Measurements from ENCODE around the gene HJURP. TPM values are rescaled to one million over a fixed set of nuclear protein-coding genes. Genes with fewer than 3 reads are reported as not detected.
A peak's percentile ranks its signal among the peaks of the same experiment; 100 is the strongest.

The HJURP gene
- total RNA-seq, 4 donors from 2014 or later = 1.2 to 4.4 (median 3.5) TPM

- WGBS, 2 donors = 83 to 85% methylated on average over 18 of the region's 18 CpGs
- H3K4me3 ChIP-seq (ENCODE audit: low read depth, poor library complexity, severe bottlenecking) = no peak overlapping the region
- TF ChIP-seq POLR2A (IDR thresholded peaks at IDR 0.05) (no peak), CTCF (IDR thresholded peaks at IDR 0.05) (no peak)
- peak in 1 of 2 donors; percentile 6 for DNase-seq (ENCODE audit: low spot score in 2 of 2)
- intact Hi-C loops (cut with DNase I; ENCODE audit: low total_unique reads) = no loop called here
Observed at GRCh38 chr2:233791151-233791882, 63.0 kb downstream of the HJURP start.

GRCh38 chr2:233789554-233789953 is 64.8 kb downstream of the HJURP start:
- WGBS, 2 donors = 83 to 90% methylated on average over 6 to 7 of the region's 7 CpGs
- intact Hi-C loops (cut with DNase I; ENCODE audit: low total_unique reads) = loop anchor here (10.0 kb wide), 1 partner anchor 1515 kb away; no protein-coding TSS in a partner anchor
- no peak for TF ChIP-seq POLR2A (IDR thresholded peaks at IDR 0.05)
- no peak for TF ChIP-seq CTCF (IDR thresholded peaks at IDR 0.05)
- no peak for DNase-seq (ENCODE audit: low spot score in 2 of 2)
- no peak overlapping the region for H3K4me3 ChIP-seq (ENCODE audit: low read depth, poor library complexity, severe bottlenecking)

Other genes with a start within 250 kb of the HJURP start
- not detected for gene UGT1A8, start 236.9 kb downstream of the HJURP start, total RNA-seq
- gene UGT1A10, start 218.1 kb downstream of the HJURP start, total RNA-seq = under 1 TPM in 1 of 4 donors, not detected in 3; 0.36 TPM
- gene UGT1A9, start 182.6 kb downstream of the HJURP start, total RNA-seq = not detected
- 1 to 10 TPM in 2 of 4 donors, under 1 TPM in 2; 0.21 to 6.9 (median 1.6) TPM for gene UGT1A7, start 172.6 kb downstream of the HJURP start, total RNA-seq
- 10 to 100 TPM; 11.5 to 35.6 (median 14.4) TPM for gene UGT1A6, start 161.6 kb downstream of the HJURP start, total RNA-seq
- 1 to 10 TPM in 1 of 4 donors, under 1 TPM in 2, not detected in 1; 0.32 to 1.7 (median 0.80) TPM for gene UGT1A5, start 141.6 kb downstream of the HJURP start, total RNA-seq
- 1 to 10 TPM; 1.0 to 2.9 (median 2.4) TPM for gene UGT1A4, start 135.8 kb downstream of the HJURP start, total RNA-seq
- 1 to 10 TPM in 1 of 4 donors, under 1 TPM in 2, not detected in 1; 0.30 to 1.1 (median 0.54) TPM for gene UGT1A3, start 125.5 kb downstream of the HJURP start, total RNA-seq
- gene UGT1A1, start 94.3 kb downstream of the HJURP start, total RNA-seq = under 1 TPM; 0.21 to 0.80 (median 0.36) TPM
- under 1 TPM in 2 of 4 donors, not detected in 2; 0.26 to 0.61 TPM for gene MROH2A, start 76.2 kb downstream of the HJURP start, total RNA-seq
- under 1 TPM in 2 of 4 donors, not detected in 2; 0.46 TPM for gene TRPM8, start 62.8 kb upstream of the HJURP start, total RNA-seq
- not detected for gene SPP2, start 196.2 kb upstream of the HJURP start, total RNA-seq